GM21723 (cell line): ENCODE measurements around the gene UQCR11.
A peak's percentile ranks its signal among the peaks of the same experiment; 100 is the strongest.

Source experiments
- ATAC-seq: cut with Tn5 transposase; IDR thresholded peaks from one replicate; pipeline ENCODE4 v1.9.1; 2021; ENCODE audit warnings: mild to moderate bottlenecking, moderate library complexity; ENCODE audit not compliant: unreplicated experiment

Gene UQCR11

GRCh38 chr19:1618157-1619093, 13.2 kb upstream of the UQCR11 start:
- ATAC-seq: no peak

- no peak for ATAC-seq
Measured at GRCh38 chr19:1616875-1617274, 11.6 kb upstream of the UQCR11 start.

DNA sequence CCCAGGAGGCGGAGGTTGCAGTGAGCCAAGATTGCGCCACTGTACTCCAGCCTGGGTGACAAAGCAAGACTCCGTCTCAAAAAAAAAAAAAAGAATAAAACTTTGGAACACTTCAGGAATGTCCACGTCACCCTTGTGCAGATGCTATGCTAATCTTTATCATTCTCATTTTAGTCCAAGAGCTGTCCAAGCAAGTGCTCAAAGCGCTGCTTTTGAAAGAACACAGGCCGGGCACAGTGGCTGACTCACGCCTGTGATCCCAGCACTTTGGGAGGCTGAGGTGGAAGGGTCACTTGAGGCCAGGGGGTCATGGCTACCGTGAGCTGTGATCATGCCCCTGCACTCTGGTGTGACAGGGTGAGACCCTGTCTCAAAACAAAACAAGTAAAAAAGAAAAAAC, 11.1 kb upstream of the UQCR11 start:
- no peak for ATAC-seq

DNA sequence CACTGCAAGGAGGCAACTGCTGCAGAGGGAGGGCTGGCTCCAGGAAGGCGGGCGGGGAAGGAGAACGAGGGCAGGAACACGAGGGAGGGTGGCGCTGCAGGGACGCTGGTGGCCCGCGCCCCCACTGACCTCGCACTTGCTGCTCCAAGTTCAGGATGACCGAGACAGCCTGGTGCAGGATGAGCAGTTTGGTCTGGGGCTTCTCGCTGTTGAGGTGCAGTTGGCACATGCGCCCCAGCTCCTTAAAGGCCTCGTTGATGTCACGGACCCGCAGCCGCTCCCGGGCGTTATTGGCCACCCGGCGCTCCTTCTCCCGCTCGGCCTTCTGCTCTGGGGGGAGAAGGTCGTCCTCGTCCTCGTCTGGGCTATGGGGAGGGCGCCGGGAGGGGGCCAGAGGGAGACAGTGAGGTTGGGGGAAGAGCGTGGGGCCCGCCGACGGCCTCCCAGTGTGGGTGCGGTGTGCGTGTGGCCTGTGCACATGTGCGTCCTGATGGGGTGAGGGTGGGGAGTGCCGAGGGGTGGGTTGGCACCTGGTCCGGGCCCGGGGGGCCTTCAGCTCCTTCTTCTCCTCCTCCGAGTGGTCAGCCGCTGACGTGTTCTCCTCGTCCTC, 10.0 kb upstream of the UQCR11 start:
- no peak for ATAC-seq

DNA sequence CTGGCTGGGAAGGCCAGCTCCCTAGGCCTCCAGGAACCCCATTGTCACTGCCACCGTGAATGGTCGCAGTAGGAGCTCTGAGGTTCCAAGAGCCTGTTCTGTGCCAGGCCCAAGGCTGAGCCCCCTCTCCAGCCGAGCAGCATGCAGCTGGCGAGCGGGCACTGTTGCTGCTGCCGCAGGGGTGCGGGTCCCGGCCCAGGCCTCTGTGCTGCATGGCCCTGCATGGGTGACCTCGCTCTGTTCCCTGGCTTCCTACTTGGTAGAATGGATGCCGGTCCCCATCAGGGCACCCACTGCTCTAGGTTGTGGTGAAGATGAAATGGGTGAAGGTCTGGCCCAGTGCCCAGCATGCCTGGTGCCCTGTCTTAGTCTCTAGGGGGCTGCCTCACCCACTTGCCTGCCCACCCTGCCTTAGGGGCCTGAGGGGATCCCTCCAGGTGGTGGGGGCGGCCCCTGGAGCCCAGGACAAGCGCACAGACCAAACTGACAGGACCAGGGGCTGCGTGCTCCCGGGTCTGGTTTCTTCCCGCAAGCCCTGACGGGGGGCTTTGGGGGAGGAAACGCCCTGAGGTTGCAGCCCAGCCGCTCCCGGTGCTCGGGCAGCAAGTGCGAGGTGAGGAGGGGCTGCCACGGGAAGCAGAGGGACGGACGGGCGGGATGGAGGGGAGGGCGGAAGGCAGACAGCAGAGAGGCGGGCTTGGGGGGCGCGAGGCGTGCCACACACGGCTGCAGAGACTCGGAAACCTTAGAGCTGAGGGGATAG, 8.7 kb upstream of the UQCR11 start:
- no peak for ATAC-seq

DNA sequence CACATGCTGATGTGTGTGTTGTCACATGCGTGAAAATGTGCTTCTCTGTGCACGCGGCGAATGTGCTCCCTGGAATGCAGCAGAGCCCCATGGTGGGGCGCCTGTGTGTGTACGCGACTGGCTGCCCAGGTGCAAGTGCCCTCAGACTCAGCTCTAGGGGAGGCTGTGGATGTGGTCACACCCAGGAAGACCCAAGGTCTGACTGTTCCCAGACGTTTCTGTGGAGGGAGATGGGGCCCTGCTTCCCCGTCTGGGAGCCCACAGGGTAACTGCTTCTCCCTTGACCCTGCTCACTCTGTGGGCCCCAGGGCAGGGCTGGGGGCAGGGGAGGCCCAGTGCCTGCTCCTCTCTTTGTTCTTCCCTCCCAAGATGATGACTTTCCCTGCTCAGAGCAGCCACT, 7.9 kb upstream of the UQCR11 start:
- no peak for ATAC-seq

DNA sequence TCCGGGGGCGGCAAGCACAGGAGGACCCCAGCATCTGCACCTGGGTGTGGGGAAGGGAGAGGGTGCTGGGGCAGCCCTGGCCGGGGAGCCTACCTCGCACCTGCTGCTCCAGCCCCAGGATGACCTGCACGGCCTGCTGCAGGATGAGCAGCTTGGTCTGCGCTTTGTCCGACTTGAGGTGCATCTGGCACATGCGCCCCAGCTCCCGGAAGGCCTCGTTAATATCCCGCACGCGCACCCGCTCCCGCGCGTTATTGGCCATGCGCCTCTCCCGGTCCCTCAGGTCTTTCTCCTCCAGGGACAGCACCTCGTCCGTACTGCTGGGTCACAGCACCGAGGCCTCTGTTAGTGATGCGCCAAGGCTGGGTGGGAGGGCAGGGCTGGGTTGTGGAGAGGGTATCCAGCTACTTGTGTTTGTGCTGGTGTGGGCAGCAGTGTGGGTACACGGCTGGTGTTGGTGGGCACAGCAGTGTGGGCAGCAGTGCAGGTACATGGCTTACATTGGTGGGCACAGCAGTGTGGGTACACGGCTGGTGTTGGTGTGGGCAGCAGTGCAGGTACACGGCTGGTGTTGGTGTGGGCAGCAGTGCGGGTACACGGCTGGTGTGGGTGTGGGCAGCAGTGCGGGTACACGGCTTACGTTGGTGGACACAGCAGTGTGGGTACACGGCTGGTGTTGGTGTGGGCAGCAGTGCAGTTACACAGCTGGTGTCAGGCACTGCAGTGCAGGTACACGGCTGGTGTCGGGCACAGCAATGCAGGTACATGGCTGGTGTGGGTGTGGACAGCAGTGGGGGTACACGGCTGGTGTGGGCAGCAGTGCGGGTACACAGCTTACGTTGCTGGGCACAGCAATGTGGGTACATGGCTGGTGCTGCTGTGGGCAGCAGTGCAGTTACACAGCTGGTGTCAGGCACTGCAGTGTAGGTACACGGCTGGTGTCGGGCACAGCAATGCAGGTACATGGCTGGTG, 7.1 kb upstream of the UQCR11 start:
- no peak for ATAC-seq

DNA sequence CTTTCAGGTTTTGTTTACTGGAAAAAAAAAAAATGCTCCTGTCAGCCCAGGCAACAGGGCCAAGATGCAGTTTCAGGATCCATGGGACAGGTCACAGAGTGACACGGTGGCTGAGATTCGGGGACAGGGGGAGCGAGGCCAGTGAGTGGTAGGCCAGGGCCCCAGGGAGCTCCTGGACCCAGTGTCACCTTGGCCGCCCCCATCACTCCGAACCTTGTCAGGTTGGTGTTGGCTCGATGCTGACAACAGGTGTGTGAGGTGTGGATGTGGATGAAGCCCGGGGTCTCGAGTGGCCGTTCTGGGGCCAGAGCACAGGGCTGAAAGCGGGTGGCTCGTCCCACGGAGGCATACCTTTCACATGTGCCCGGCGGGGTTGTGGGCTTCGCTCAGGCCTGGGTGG, 6.1 kb upstream of the UQCR11 start:
- no peak for ATAC-seq

DNA sequence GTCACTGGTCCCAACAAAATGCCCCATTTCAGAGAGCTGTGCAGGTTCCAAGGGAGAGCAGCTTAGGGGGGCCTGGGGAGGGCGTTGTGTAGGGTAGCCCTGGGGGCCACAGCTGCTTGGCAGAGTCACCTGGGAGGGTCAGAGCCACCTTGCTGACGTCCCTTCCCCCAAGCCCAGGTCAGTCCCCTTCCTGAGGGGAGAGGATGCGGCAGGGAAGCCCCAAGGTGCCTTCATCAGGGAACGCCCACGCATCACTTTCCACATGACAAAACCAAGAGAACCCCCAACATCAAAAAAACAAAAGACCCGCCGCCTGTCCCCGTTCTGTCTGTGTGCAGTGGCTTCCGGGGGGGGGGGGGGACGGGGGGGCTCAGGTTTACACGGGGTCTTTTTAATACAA, 5.3 kb upstream of the UQCR11 start:
- no peak for ATAC-seq

DNA sequence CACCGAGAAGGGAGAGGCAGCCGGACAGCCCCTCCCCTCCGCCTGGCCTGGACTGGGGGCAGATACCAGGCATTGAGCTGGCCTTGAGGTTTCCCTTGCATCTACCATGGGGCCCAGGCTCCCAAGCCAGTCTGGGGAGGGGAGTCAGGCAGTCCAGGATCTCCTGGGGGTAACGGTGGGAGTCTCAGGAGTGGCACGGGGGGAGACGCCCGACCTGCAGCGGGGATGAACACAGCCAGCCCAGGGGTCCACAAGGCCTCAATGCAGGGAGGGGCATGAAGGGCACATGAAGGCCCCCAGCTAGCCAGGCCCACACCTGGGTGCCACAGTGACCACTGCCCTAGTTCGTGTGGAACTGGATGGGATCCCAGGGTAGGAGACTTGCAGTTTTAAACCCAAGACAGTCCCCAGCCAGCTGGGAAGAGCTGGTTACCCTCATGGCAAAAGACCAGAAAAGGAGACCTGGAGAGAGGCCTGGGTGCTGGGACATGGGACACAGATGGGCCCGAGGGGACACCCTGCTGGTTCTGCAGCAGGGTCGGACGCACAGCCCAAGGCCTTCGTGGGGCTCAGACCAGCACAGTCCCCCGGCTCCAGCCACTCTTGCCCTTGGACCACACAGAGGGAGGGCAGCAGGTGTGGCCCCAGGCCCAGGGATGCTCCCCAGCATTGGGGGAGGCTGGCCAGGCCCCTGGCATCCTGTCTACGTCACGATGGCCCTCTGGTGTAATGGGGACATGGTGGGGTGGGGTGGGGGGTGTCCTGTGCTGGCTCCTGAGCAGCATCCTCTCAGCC, 4.6 kb upstream of the UQCR11 start:
- no peak for ATAC-seq

- no peak for ATAC-seq
Measured at GRCh38 chr19:1609103-1609396, 3.8 kb upstream of the UQCR11 start.

DNA sequence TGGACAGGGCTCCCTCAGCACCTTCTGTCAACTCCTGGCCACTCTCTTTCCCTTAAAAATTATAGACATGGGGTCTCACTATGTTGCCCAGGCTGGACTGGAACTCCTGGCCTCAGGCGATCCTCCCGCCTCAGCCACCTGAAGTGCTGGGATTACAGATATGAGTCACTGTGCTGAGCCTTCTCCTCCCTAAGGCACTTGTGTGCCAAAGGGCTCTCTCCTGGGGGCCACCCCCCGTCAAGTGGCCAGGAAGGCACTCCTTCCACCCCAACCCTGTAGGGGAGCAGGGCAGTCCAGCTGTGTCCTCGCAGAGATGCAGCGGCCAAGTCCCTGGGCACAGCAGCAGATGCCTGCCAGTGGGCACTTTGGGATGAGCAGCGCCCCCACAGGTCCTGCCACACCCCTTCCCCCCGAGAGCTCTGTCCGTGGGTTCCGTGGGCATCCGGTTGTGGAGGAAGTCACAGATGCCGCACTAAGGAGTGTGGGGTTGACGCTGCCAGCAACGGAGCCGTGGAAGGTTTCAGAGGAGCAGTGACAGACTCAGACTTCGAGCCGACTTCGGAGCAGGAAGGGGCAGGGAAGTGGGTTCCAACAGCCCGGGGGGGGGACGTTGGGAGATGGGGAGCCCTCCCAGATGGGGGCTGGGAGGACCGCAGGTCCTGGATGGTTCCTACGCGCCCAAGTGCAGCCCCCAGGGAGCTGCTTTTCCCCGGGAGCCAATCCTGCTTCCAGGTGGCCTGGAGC, 3.3 kb upstream of the UQCR11 start:
- no peak for ATAC-seq

DNA sequence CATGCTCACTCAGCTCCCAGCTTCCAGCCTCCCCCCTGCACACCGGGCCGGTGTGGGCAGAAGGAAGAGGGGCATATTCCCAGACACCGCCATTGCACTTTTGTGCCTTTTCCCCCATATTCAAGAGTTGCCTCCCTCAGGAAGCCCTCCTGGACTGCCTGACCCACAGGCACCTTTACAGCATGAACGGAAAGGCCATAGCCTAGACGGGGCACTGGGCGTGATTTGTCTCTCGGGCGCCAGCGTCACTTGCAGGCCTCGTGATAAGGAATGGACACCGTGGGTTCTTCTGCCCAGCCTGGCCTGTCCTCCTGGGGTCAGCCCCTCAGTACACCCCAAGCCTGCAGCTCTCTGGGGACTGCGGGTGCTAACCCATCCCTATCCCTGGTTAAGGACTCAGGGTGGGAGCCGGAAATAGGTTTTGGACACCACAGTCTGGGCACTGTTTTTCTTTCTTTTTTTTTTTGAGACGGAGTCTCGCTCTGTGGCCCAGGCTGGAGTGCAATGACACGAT, 933 bp upstream of the UQCR11 start:
- ATAC-seq: peak; percentile 2

DNA sequence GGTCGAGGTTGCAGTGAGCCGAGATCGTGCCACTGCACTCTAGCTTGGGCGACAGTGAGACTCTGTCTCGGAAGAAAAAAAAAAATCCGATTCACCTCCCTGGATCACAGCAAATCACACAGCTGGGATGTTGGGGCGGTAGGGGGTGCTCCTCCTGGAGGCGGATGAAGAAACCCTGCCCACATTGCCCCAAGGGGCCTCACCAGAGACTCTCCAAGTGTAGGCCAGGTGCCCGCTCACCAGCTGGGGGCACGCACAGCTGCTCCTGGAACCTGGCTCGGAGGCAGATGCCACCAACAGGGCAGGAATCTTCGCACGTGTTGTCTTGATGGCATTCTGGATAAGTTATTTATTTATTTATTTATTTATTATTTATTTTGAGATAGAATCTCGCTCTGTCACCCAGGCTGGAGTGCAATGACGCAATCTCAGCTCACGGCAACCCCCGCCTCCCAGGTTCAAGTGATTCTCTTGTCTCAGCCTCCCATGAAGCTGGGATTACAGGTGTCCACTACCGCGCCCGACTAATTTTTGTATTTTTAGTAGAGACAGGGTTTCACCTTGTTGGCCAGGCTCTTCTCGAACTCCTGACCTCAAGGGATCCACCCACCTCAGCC, 3.1 kb downstream of the UQCR11 start:
- ATAC-seq: no peak

GRCh38 chr19:1601613-1602064, 3.6 kb downstream of the UQCR11 start:
- ATAC-seq: no peak

DNA sequence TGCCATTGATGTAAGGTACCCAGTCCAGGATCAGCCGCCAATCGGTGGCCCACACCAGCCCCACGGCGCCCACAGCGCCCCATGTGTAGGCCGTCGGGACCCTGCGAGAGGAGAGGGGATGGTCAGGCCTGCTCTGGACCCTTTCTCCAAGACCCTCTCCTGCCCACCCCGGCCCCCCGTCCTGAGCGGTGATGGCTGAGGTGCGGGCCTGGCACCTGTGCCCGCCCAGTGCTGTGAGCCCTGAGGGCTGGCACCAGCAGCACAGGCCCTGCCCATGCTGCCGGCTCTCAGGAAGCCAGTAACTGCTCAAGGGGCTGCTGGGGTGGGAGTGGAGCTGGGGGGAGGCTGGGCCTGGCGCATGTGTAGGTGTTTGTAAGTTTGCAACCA, 5.8 kb downstream of the UQCR11 start:
- no peak for ATAC-seq

DNA sequence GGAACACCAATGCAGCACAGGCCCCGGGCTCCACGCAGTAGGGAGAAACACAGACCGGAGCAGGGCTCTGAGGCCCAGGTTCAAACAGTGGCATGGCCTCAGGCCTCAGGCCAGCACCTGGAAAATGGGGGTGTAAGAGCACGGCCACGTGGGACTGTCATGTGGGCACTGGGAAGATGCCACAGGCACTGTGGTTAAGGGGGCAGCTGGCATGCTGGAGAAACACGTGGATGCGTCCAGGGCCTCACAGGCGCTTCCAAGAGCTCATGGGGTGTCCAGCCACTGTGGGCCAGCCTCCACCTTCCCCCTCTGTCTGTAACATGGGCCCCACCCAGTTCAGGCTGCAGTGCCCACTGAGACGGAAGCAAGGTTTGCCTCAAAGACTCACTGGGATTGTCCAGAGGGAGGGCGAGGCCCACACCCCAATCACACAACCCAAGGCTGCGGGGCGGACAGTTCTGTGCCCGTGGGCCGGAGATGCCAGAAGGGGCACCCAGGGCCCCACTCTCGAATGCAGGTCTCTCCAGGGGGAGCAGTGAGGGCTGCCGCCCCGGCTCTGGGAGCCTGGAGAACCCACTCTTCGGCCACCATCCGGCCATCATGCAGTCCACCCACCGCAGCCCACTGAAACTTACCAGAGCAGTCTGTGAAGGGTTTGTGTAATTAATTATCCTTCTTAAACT, 6.3 kb downstream of the UQCR11 start:
- ATAC-seq: no peak

DNA sequence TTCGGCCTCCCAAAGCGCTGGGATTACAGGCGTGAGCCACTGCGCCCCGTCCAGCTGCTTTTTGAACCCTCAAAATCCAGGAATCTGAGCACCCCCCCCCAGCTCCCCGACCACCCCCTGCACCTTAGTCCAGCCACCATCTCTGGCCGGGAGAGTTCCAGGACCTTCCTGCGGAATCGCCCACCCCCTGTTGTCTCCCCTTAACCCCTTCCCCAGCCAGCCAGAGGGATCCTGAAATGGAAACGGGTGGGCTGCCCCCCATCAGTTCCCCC, 11.8 kb downstream of the UQCR11 start:
- ATAC-seq: no peak
